ENCODE data around the gene LIMS2.

Gene LIMS2

DNA sequence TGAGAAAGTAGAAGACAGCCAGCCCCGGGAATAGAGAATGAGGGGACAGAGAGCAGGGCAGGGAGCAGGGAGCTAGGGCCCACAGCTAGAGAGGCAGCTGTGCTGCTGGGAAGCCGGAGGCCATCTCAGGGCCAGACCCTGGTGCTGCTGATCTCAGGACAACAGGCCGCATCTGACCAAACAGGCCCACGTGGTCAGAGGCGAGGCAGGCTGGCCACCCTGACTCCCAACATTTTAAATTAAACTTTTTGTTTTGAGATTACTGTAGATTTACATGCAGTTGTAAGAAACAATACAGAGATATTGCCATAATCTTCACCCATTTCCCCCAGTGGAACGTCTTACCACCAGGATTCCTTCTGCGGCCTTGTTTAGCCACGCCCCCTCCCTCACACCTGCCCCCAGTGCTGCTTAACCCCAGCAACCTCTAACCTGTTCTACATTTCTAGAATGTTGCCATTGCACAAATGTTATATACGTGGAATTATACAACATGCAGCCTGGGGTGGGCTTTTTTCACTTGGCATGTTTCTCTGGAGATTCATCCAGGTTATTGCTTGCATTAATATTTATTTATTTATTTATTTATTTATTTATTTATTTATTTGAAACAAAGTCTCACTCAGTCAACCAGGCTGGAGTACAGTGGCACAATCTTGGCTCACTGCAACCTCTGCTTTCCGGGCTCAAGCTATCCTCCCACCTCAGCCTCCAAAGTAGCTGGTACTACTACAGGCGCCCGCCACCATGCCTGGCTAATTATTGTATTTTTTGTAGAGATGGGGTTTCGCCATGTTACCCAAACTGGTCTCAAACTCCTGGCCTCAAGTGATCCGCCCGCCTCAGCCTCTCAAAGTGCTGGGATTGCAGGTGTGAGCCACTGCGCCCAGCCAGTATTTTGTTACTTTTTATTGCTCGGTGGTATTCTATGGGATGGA lies 78.0 kb downstream of the LIMS2 start:
- no peak for DNase-seq

DNA sequence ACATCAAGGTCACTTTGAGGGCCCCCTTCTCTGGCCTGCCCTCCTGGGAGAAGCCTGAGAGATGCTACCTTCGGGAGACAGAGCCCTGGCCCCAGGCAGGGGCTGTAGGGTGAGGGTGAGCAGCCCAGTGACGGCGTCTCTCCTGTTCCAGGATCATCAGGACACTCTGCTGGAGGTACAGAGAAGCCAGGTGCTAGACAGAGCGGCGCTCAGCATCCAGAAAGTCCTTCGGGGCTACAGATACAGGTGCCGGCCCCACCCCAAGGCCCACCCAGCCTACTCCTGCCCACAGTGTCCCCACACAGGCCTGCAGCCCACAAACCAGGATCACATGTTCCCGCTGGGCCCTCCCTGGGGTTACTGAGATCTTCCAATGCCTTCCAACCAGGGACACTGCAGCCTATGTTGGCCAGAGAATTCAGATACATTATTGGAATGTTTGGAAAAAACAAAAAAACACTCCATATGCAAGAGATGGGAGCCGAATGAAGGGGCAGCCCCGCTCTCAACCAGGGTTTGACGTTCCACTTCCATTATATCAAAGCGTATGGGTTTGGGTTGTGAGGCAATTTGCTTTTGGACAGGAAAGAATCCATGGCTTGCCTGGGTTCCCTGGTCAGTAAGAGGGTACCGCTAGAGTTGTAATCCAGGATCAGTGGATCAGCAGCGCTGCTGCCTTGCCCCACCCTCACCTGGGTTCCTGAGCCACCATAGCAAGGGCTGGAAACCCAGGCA lies 78.9 kb downstream of the LIMS2 start:
- DNase-seq: no peak

DNA sequence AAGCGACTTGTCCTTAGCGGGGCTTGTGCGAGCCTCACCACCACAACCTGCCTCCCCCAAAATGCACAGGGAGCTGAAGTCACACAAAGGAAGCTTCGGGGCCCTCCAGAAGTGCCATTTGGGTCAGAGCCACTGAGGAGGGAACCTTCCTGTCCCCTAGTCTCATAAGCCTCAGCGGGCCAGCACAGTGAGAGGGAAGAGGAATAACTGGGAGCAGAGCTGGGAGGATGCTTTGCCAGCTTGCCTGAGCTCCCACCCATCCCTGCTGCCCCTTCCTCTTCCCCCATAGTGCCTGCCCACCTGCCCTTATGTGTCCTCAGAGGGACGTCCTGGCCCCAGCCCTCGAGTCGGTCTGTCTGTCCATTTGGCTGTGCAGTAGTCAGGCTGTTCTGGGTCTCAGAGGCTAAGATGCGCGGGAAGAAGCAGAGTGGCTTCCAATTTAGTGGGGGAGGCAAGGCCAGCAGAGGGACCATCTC lies 81.2 kb downstream of the LIMS2 start:
- no peak for DNase-seq

DNA sequence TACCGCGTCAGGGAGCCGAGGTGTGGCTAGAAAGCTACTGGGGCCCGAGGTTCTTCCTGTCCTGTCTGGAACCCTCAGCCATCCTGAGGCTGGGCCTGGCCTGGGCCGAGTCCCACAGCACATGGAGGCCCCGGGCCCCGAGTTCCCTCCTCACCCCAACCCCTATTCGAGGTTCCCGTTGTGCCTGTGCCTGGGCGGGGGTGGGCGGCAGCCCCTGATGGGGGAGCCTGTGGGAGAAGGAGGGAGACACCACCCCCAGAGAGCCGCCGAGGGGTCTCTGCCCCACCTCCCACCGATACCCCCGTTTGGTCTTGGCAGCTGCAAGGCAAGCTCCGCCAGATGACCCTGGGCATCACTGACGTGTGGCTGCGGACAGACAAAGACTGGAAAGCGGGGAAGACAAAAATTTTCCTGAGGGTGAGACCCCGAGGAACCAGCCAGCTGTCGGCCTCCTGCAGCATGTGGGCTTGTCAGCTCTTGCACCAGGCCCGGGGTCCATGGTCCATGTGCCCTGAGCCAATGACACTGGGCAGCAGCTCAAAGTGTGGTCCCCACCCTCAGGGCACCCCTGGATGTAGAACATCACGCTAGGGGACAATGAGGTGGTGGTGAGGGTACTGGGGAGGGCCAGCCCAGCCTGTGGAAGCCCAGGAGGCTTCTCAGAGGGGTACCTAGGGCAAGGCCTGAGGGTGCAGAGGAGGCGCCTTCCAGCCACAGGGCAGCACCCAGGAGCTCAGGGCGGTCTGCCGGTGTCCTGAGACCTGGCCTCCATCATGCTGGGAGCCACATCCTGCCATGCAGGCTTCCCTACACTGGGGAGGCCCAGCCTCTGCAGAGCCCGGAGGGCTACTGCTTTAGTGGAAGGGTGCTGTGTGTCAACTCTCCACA lies 81.9 kb downstream of the LIMS2 start:
- no peak for DNase-seq

DNA sequence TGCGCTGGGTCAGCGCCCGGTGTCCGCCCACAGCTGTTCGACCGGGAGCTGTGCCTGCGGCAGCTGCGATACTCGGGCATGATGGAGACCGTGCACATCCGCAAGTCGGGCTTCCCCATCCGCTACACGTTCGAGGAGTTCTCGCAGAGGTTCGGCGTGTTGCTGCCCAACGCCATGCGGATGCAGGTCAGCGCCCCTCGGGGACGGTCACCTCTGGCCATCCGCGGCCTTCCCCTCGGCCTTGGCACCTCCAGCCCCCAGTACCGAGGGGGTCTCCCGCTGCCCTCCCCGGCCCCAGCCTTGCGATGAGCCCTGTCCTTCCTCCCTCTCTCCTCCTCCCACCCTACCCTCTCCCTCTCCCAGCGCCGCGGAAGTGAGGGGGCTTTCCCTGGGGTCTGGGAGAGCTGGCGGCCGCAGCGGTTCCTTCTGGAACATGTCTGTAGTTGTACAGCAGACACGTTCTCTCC lies 82.5 kb downstream of the LIMS2 start:
- DNase-seq: no peak

DNA sequence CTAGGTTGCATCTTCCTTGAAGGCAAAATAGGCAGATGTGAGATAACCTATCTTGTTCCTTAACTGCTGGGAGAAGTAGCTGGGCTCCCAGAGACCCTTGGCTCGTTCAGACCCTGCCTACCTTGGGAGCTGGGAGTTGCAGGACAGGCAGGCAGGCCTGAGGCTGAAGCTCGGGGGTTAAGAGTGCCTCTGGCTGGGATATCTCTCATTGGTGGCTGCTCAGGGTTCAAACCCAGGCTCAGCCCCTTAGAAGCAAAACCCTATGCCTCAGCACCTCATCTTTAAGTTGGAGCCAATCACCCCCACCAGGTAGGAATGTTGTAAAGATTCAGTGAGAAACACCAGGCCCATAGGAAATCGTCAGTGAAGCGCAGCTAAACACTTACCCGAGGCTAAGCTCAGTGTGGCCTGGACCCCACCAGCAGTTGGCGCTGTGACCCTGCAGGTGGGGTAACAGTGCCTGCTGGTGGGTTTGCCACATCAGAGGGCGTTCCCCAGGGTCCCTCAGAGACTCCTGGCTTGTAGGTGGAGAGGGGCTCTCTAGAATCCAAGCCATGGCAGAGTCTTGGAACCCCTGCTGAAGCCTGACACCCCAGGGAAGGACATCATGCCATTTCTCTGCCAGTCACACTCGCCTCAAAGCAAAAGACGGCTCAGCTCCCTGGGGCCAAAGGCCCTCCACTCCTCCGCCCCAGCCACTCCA lies 84.0 kb downstream of the LIMS2 start:
- peak; percentile 52 for DNase-seq

DNA sequence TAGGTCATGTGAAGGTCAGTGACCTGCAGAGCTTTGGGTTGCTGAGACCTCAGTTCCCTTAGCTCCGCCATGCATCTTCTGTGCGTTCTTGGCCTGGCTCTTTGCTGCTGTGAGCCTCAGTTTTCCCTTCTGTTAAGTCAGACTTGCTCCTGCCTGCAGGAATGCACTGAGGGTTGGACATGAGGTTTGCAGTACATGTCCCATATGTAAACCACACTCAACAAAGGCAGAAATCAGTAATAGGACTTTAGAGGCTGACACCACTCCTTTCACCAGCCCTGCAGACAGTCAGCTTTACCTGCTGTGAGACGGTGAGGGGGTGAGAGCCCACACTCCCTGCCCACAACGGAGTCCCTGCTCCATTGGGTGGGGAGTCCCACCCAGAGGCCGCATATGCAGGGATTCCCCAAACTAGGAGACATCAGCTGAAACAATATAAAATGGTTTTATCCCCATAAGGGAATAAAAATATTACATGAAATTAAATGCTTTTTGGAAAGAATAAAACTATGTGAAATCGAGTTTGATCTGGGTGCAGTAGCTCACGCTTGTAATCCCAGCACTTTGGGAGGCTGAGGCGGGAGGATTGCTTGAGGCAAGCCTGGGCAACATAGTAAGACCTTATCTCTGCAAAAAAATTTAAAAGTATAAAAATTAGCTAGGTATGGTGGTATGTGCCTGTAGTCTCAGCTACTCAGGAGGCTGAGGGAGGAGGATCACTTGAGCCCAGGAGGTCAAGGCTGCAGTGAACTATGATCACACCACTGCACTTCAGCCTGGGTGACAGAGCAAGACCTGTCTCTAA lies 84.7 kb downstream of the LIMS2 start:
- DNase-seq: no peak

DNA sequence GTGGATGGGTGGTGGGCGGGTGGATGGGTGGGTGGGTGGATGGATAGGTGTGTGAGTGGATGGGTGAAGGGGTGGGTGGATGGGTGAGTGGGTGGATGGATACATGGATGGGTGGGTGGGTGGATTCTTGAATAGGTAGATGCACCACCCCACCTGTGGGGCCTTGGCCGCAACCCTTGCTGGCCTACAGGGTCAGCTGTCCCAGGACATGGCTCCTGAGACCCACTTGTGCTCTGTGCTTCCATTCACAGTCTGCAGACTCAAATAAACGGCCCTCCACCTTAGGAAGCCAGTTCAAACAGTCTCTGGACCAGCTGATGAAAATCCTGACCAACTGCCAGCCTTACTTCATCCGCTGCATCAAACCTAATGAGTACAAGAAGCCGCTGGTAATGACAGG lies 85.5 kb downstream of the LIMS2 start:
- no peak for DNase-seq

DNA sequence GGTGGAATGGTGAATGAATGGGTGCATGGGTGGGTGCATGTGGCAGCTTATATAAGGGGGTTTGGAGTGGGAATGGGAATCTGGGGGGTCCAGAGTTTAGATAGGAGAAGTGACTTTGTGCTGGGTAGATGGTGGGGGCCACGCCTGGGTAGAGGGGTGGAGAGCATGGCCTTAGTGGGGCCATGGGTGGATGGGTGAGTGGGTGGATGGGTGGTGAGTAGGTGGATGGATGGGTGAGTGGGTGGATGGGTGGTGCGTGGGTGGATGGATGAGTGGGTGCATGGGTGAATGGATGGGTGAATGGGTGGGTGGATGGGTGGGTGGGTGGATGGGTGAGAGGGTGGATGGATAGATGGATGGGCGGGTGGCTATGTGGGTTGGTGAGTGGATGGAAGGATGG lies 86.0 kb downstream of the LIMS2 start:
- no peak for DNase-seq

Data from activated gamma-delta T cell treated with Interleukin-2 at 50 U/mL for 16 hours (primary cell).